ENCODE results near the gene IFNA16.

GRCh38 chr9:21251638-21252037 lies 34.5 kb upstream of the IFNA16 start:
- TF ChIP-seq CTCF (IDR thresholded peaks at IDR 0.05) (no peak), POLR2A (IDR thresholded peaks at IDR 0.05) (no peak)
